GM23338 (cell line): ENCODE data around the gene STK33. TPM values are rescaled to one million over a fixed set of nuclear protein-coding genes. Genes with fewer than 3 reads are reported as not detected.

Source experiments
- ATAC-seq: fragments of 200-7000 bp; cut with Tn5 transposase; 3 replicates; pipeline ENCODE4 v1.9.1; 2020
- DNase-seq: peaks from one replicate; pipeline ENCODE4 v3.0.0-alpha.2; 2015; ENCODE audit warnings: low spot score
- H2AFZ ChIP-seq: fragments of 200-600 bp; sonication (generic); 2 replicates; pipeline ENCODE4 v1.8.0; 2016; ENCODE audit warnings: antibody characterized with exemption, mild to moderate bottlenecking, moderate library complexity
- H3F3A ChIP-seq: fragments of 200-600 bp; sonication (generic); replicated peaks from 2 replicates; pipeline ENCODE4 v1.8.0; 2017; ENCODE audit warnings: antibody characterized with exemption, mixed run types, low read depth
- H3K27ac ChIP-seq: fragments of 200-600 bp; sonication (generic); 2 replicates; pipeline ENCODE4 v1.6.1; 2016; ENCODE audit warnings: low read depth
- H3K27me3 ChIP-seq: fragments of 200-600 bp; sonication (generic); 2 replicates; pipeline ENCODE4 v1.8.0; 2016; ENCODE audit warnings: mild to moderate bottlenecking, mixed run types, moderate library complexity; ENCODE audit not compliant: insufficient read depth
- H3K36me3 ChIP-seq: fragments of 200-600 bp; sonication (generic); 2 replicates; pipeline ENCODE4 v1.8.0; 2016; ENCODE audit warnings: mild to moderate bottlenecking; ENCODE audit not compliant: insufficient read depth
- H3K4me1 ChIP-seq: fragments of 200-600 bp; sonication (generic); 2 replicates; pipeline ENCODE4 v1.8.0; 2016; ENCODE audit warnings: mild to moderate bottlenecking, moderate library complexity; ENCODE audit not compliant: insufficient read depth
- H3K4me2 ChIP-seq: fragments of 200-600 bp; sonication (generic); 2 replicates; pipeline ENCODE4 v1.7.1; 2017; ENCODE audit warnings: mixed run types
- H3K4me3 ChIP-seq: fragments of 200-600 bp; sonication (generic); 2 replicates; pipeline ENCODE4 v1.6.1; 2016; ENCODE audit warnings: mixed run types
- H3K79me2 ChIP-seq: fragments of 200-600 bp; sonication (generic); replicated peaks from 2 replicates; pipeline ENCODE4 v1.8.0; 2017; ENCODE audit warnings: mild to moderate bottlenecking; ENCODE audit not compliant: insufficient read depth
- H3K9me2 ChIP-seq: fragments of 200-600 bp; sonication (generic); 2 replicates; pipeline ENCODE4 v1.8.0; 2017; ENCODE audit not compliant: insufficient read depth
- H4K20me1 ChIP-seq: fragments of 200-600 bp; sonication (generic); replicated peaks from 2 replicates; pipeline ENCODE4 v1.8.0; 2017; ENCODE audit warnings: mild to moderate bottlenecking; ENCODE audit not compliant: insufficient read depth
- H3K27ac Mint-ChIP-seq: 2 replicates; pipeline ENCODE4 v1.8.0; 2020; ENCODE audit warnings: inconsistent platforms, mild to moderate bottlenecking, moderate library complexity, mixed read lengths
- H3K27me3 Mint-ChIP-seq: 3 replicates; pipeline ENCODE4 v1.8.0; 2022; ENCODE audit warnings: low read depth, mild to moderate bottlenecking, moderate library complexity, mixed read lengths, inconsistent platforms; ENCODE audit not compliant: insufficient read depth, poor library complexity
- H3K36me3 Mint-ChIP-seq: 3 replicates; pipeline ENCODE4 v1.8.0; 2021; ENCODE audit warnings: low read depth, mild to moderate bottlenecking, inconsistent platforms, moderate library complexity, mixed read lengths
- H3K4me1 Mint-ChIP-seq: 3 replicates; pipeline ENCODE4 v1.8.0; 2020; ENCODE audit warnings: mild to moderate bottlenecking, inconsistent platforms, mixed read lengths
- H3K4me3 Mint-ChIP-seq: 3 replicates; pipeline ENCODE4 v1.8.0; 2021; ENCODE audit warnings: moderate library complexity, mild to moderate bottlenecking, inconsistent platforms, mixed read lengths
- H3K9me3 Mint-ChIP-seq: 3 replicates; pipeline ENCODE4 v1.8.0; 2020; ENCODE audit warnings: moderate library complexity, mild to moderate bottlenecking, inconsistent platforms, mixed read lengths
- EZH2 ChIP-seq: fragments of 200-600 bp; sonication (generic); IDR thresholded peaks from one replicate; pipeline ENCODE4 v1.8.0; 2017; ENCODE audit warnings: antibody characterized with exemption, mild to moderate bottlenecking, low read depth; ENCODE audit not compliant: unreplicated experiment
- EZH2phosphoT487 ChIP-seq: fragments of 200-600 bp; sonication (generic); IDR thresholded peaks from one replicate; pipeline ENCODE4 v1.8.1; 2018; ENCODE audit warnings: antibody characterized with exemption; ENCODE audit not compliant: unreplicated experiment
- NANOG ChIP-seq: IDR thresholded peaks from 2 replicates; pipeline ENCODE4 v1.6.1; 2016; ENCODE audit warnings: antibody characterized with exemption, borderline replicate concordance
- STAT1 ChIP-seq: IDR thresholded peaks from one replicate; pipeline ENCODE4 v1.6.1; 2016; ENCODE audit warnings: antibody characterized with exemption; ENCODE audit not compliant: unreplicated experiment
- ZNF331 ChIP-seq: fragments of 250-450 bp; sonication (Bioruptor Pico); IDR thresholded peaks from 2 replicates; pipeline ENCODE4 v1.5.0; 2020; ENCODE audit warnings: low read depth, mild to moderate bottlenecking, moderate library complexity
- ZNF462 ChIP-seq: fragments of 250-450 bp; sonication (Bioruptor Pico); IDR thresholded peaks from 2 replicates; pipeline ENCODE4 v1.5.0; 2020; ENCODE audit warnings: mild to moderate bottlenecking, moderate library complexity
- polyA plus RNA-seq: library from polyadenylated mRNA; unstranded; fragments of >200 nt; fragmentation: Nextera tagmentation; extraction: Ambion mirVana; gene quantifications from 2 replicates; pipeline ENCODE4 v1.2.1, GENCODE V29; 2016
- total RNA-seq: library from RNA; depleted of rRNA; stranded (reverse); fragments of >200 nt; shearing (Covaris generic); gene quantifications from 2 replicates; pipeline ENCODE4 v1.2.3, GENCODE V29; 2014

STK33 gene
- total and polyA plus RNA-seq, 2 experiments from 2014 or later: 17.2 to 18.2 TPM

GRCh38 chr11:8610532-8611116 is 16.6 kb upstream of the STK33 start:
- Mint-ChIP-seq H3K27ac (no peak overlapping the region), H3K9me3 (no peaks in the 10 kb centered on the region; the same call in 2 of the 3 replicates), H3K4me3 (no peak overlapping the region), H3K36me3 (no peaks in the 10 kb centered on the region; the same call in 2 of the 3 replicates), H3K27me3 (peaks cover 14% of the 10 kb centered on the region), H3K4me1 (peaks cover 3% of the 10 kb centered on the region; the same call in 2 of the 3 replicates)
- Histone ChIP-seq H3K4me1 (no peaks in the 10 kb centered on the region), H3F3A (no peaks in the 10 kb centered on the region), H4K20me1 (no peaks in the 10 kb centered on the region), H3K36me3 (no peaks in the 10 kb centered on the region), H3K27me3 (no peaks in the 10 kb centered on the region), H2AFZ (no peak overlapping the region), H3K79me2 (no peaks in the 10 kb centered on the region), H3K4me2 (no peak overlapping the region), H3K4me3 (no peak overlapping the region), H3K9me2 (no peaks in the 10 kb centered on the region), H3K27ac (no peak overlapping the region)
- DNase-seq (peak; percentile 49), ATAC-seq (peak; percentile 58)
- no peak for TF ChIP-seq NANOG
- no peak for TF ChIP-seq ZNF462

DNA sequence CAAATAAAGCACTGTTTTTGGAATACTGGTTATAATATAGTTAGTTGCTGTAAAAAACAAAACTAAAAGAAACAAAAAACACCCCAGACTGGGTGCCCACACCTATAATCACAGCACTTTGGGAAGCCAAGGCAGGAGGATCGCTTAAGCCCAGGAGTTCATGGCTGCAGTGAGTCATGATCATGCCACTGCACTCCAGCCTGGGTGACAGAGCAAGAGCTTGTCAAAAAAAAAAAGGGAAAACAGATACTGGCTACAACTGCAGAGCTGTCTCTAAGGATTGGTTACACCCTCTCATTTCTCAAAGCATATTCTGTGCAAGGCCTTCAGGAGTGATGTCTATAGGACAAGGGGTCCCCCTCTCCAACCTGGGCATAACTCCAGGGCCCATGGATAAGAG is 14.6 kb upstream of the STK33 start:
- H2AFZ ChIP-seq: 0 out of 2 replicates have a peak overlapping the region, but pooled peaks have one; percentile 39
- no peak for DNase-seq
- ATAC-seq: no peak
- Mint-ChIP-seq H3K27ac (no peak overlapping the region), H3K36me3 (no peaks in the 10 kb centered on the region), H3K9me3 (no peaks in the 10 kb centered on the region), H3K4me3 (no peak overlapping the region), H3K27me3 (peaks cover 13% of the 10 kb centered on the region), H3K4me1 (peaks cover 7% of the 10 kb centered on the region; the same call in 2 of the 3 replicates)
- H3K27me3 ChIP-seq: no peaks in the 10 kb centered on the region
- no peaks in the 10 kb centered on the region for H4K20me1 ChIP-seq
- H3F3A ChIP-seq: no peaks in the 10 kb centered on the region
- H3K4me2 ChIP-seq: no peak overlapping the region
- H3K4me3 ChIP-seq: no peak overlapping the region
- no peaks in the 10 kb centered on the region for H3K9me2 ChIP-seq
- no peaks in the 10 kb centered on the region for H3K79me2 ChIP-seq
- no peak overlapping the region for H3K27ac ChIP-seq
- H3K4me1 ChIP-seq: no peaks in the 10 kb centered on the region
- no peaks in the 10 kb centered on the region for H3K36me3 ChIP-seq
- TF ChIP-seq STAT1: no peak
- no peak for TF ChIP-seq EZH2phosphoT487
- no peak for TF ChIP-seq EZH2
- TF ChIP-seq ZNF462: no peak
- no peak for TF ChIP-seq ZNF331 (CRISPR knock-in tag)
